GM23248 (cell line): Measurements from ENCODE around the gene UBE2E3. TPM values are rescaled to one million over a fixed set of nuclear protein-coding genes. Genes with fewer than 3 reads are reported as not detected.
A peak's percentile ranks its signal among the peaks of the same experiment; 100 is the strongest.

ENCODE experiments used
- DNase-seq: peaks from one replicate; pipeline ENCODE4 v3.0.0-alpha.2; 2015
- H2AFZ ChIP-seq: fragments of 200-600 bp; sonication (generic); 2 replicates; pipeline ENCODE4 v1.6.1; 2016; ENCODE audit warnings: antibody characterized with exemption
- H3F3A ChIP-seq: fragments of 200-600 bp; sonication (generic); 2 replicates; pipeline ENCODE4 v1.6.1; 2016; ENCODE audit warnings: mild to moderate bottlenecking, antibody characterized with exemption, mixed run types; ENCODE audit not compliant: insufficient read depth
- H3K27ac ChIP-seq: fragments of 200-600 bp; sonication (generic); 2 replicates; pipeline ENCODE4 v1.5.1; 2016; ENCODE audit warnings: mild to moderate bottlenecking
- H3K27me3 ChIP-seq: fragments of 200-600 bp; sonication (generic); replicated peaks from 2 replicates; pipeline ENCODE4 v1.6.1; 2016; ENCODE audit warnings: mild to moderate bottlenecking; ENCODE audit not compliant: insufficient read depth
- H3K36me3 ChIP-seq: fragments of 200-600 bp; sonication (generic); 2 replicates; pipeline ENCODE4 v1.6.1; 2016; ENCODE audit warnings: low read depth, mild to moderate bottlenecking
- H3K4me1 ChIP-seq: fragments of 200-600 bp; sonication (generic); 2 replicates; pipeline ENCODE4 v1.6.1; 2016; ENCODE audit warnings: mild to moderate bottlenecking; ENCODE audit not compliant: insufficient read depth
- H3K4me2 ChIP-seq: fragments of 200-600 bp; sonication (generic); one replicate; pipeline ENCODE4 v1.6.1; 2016; ENCODE audit warnings: mild to moderate bottlenecking; ENCODE audit not compliant: unreplicated experiment
- H3K4me3 ChIP-seq: fragments of 200-600 bp; sonication (generic); 2 replicates; pipeline ENCODE4 v1.5.1; 2016; ENCODE audit warnings: mild to moderate bottlenecking
- H3K79me2 ChIP-seq: fragments of 200-600 bp; sonication (generic); 2 replicates; pipeline ENCODE4 v1.6.1; 2016; ENCODE audit warnings: mild to moderate bottlenecking; ENCODE audit not compliant: insufficient read depth
- H3K9ac ChIP-seq: fragments of 200-600 bp; sonication (generic); 2 replicates; pipeline ENCODE4 v1.6.1; 2016; ENCODE audit warnings: mild to moderate bottlenecking
- H3K9me2 ChIP-seq: fragments of 200-600 bp; sonication (generic); 2 replicates; pipeline ENCODE4 v1.6.1; 2016; ENCODE audit warnings: mixed run types, mild to moderate bottlenecking, moderate library complexity; ENCODE audit not compliant: insufficient read depth
- H3K9me3 ChIP-seq: fragments of 200-600 bp; sonication (generic); one replicate; pipeline ENCODE4 v1.6.1; 2017; ENCODE audit warnings: low read depth
- H4K20me1 ChIP-seq: fragments of 200-600 bp; sonication (generic); 2 replicates; pipeline ENCODE4 v1.6.0; 2016; ENCODE audit not compliant: insufficient read depth
- EZH2 ChIP-seq: fragments of 200-600 bp; sonication (generic); IDR thresholded peaks from 2 replicates; pipeline ENCODE4 v1.6.1; 2018; ENCODE audit warnings: antibody characterized with exemption, mild to moderate bottlenecking; ENCODE audit not compliant: insufficient read depth, poor library complexity, severe bottlenecking
- EZH2phosphoT487 ChIP-seq: fragments of 200-600 bp; sonication (generic); IDR thresholded peaks from 2 replicates; pipeline ENCODE4 v1.6.1; 2018; ENCODE audit warnings: antibody characterized with exemption, moderate library complexity, mild to moderate bottlenecking, low read depth; ENCODE audit not compliant: insufficient read depth
- WGBS, 2 experiments: methylation state at CpG; one replicate each; pipeline ENCODE4 v1.1.6; 2015 to 2017; ENCODE audit warnings: low lambda C conversion rate in 2 of 2, low coverage in 1 of 2; ENCODE audit errors: missing lambda C conversion rate in 2 of 2; 5-methylcytosine and 5-hydroxymethylcytosine counted together
- in situ Hi-C: fragments of 300-500 bp; cut with MboI; formaldehyde crosslinking; loops from 2 replicates; pipeline ENCODE4 v1.15.0; 2020
- polyA plus RNA-seq: library from polyadenylated mRNA; unstranded; fragments of >200 nt; fragmentation: Nextera tagmentation; extraction: Ambion mirVana; gene quantifications from 2 replicates; pipeline ENCODE4 v1.2.1, GENCODE V29; 2016
- total RNA-seq: library from RNA; depleted of rRNA; stranded (reverse); fragments of >200 nt; shearing (Covaris generic); gene quantifications from 2 replicates; pipeline ENCODE4 v1.2.3, GENCODE V29; 2014

UBE2E3 gene
- total and polyA plus RNA-seq, 2 experiments from 2014 or later: 142 to 168 TPM

DNA sequence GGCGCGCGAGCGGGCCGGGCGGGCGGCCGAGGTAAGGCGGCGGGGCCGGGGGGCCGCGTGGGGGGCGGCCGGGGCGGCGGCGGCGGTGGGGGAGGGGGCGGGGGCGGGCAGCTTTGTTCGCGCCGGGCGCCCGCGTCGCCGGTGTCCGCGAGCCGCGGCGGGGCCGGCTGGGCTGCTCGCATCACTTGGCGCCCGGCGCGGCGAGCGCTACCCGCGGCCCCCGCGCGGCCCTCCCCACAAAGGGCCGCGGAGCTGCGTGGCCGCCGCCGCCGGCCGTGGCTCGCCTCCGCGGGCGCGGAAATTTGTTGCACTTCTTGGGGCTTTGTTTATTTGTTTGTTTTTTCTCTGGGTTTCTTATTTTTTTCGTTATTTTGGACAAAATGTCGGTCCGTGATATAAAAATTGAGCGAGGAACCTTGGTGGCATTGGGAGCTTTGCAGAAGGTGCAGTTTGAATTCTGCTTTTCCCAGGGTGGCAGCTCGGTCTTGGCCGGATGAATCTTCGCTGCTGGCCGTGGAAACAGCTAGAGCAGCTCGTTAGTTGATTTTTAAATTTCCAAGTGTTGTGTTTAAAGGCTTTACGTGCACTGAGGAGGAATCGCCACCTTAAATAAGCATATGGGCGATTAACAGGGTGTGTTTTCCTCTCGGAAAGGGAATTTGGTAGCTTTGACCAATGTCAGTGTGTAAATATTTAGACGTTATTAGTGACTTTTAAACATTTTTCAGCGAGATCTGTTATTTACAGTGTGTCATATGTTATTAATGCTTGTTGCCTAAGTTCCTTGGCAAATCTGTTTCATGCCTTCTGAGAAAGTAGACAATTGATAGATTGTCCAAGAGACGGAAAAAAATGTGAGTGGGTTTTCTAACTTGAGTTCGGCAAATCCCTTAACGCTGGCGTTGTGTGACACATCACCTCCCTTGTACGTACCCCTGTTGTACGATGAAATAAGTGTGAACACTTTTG is 822 bp downstream of the UBE2E3 start:
- WGBS, 2 experiments: 1 to 2% methylated on average over 35 to 78 of the region's 81 CpGs
- in situ Hi-C loops: no loop called here

DNA sequence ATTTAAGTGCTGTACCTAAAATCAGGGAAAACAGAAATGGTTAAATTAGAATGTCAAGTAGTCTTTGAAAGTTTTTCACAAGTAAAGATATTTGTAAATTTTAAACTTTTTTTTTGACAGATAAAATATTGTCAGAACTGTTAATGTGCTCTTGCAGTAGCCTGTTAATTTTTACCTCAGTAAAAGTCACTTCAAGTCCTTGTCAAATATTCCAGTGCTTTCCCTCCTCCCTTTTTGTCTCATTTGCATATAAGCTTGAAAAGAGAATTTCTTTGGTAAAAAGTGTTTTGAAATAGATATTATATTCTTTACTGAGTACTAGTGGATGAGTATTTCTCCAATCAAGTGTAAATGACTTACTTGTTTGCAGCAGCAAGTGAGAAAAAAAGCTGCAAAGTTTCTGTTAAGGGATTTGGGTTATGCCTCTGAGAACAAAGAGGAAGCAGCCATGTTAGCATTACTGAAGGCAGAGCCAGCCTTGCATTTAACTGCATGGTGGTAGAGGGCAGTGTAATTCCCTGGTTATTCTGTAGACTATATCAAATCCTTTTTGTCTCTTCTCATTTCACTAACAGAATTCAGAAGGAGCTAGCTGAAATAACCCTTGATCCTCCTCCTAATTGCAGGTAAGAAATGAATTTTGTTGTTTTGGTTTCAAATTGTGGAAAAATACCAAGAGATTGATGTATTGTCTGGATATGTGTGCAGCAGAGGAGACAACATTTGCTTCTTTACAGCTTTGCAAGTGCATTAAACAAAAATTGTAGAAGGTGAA is 3.2 kb downstream of the UBE2E3 start:
- H2AFZ ChIP-seq: peak overlapping the region; percentile 69

More for the DNA sequence above, 822 bp downstream of the UBE2E3 start:
- Histone ChIP-seq H3K79me2 (peaks cover 51% of the 10 kb centered on the region), H3K9me3 (no peaks in the 10 kb centered on the region), H3K4me1 (peaks cover 49% of the 10 kb centered on the region), H2AFZ (peak overlapping the region; percentile 80), H4K20me1 (no peaks in the 10 kb centered on the region; the same call in 1 of the 2 replicates), H3K9ac (peak overlapping the region; percentile 94), H3K4me3 (peak overlapping the region; percentile 95), H3K36me3 (peaks cover 26% of the 10 kb centered on the region), H3K4me2 (peak overlapping the region; percentile 98), H3K27ac (peak overlapping the region; percentile 76), H3F3A (peaks cover 34% of the 10 kb centered on the region), H3K9me2 (no peaks in the 10 kb centered on the region), H3K27me3 (no peaks in the 10 kb centered on the region)
- peak; percentile 71 for DNase-seq
- TF ChIP-seq EZH2 (no peak), EZH2phosphoT487 (no peak)

DNA sequence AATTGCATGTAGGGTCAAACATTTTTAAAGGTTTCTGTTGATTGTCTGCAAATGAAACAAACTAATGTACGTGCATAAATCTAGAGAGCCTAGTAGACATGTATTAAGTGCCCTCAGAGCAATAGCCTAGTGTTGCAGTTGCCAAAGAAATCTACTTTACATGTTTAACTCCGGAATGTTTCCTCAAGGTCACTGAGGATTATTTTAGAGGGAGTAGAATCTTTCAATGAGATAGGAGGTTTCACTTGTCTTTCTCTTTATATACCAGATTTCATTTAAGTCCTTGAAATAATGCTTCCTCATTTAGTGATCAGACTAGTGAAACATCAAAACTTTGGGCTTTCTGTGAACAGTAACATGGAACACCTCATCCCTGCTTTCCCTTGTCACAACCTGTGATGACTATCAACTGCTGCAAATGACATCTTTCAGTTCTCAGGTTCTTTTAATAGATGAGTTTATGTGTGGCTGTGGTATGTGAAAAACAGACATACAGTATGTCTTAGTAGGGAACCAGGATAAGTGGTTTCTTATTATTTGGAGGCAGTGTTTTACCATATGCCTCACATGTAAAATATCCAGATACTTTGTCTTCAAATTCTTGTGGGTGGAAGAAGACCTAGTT is 5.5 kb downstream of the UBE2E3 start:
- Histone ChIP-seq H3K9ac (no peak overlapping the region), H3K4me1 (peaks cover 71% of the 10 kb centered on the region), H3K9me3 (no peaks in the 10 kb centered on the region), H3K9me2 (no peaks in the 10 kb centered on the region; the same call in 1 of the 2 replicates), H3K4me3 (peak overlapping the region; percentile 10; the same call in 1 of the 2 replicates), H3F3A (peaks cover 20% of the 10 kb centered on the region; the same call in 1 of the 2 replicates), H4K20me1 (no peaks in the 10 kb centered on the region; the same call in 1 of the 2 replicates), H3K27me3 (no peaks in the 10 kb centered on the region), H2AFZ (no peak overlapping the region), H3K36me3 (peaks cover 30% of the 10 kb centered on the region), H3K27ac (no peak overlapping the region), H3K4me2 (peak overlapping the region; percentile 98), H3K79me2 (peaks cover 98% of the 10 kb centered on the region)
- DNase-seq: no peak
- in situ Hi-C loops: no loop called here
- TF ChIP-seq EZH2phosphoT487 (no peak), EZH2 (no peak)
- 97% methylated on average over 2 of the region's 2 CpGs for WGBS, 2 experiments

More for the DNA sequence above, 3.2 kb downstream of the UBE2E3 start:
- Histone ChIP-seq H3K9me2 (no peaks in the 10 kb centered on the region), H3K36me3 (peaks cover 26% of the 10 kb centered on the region), H3K27ac (peak overlapping the region; percentile 17; the same call in 1 of the 2 replicates), H3K4me3 (peak overlapping the region; percentile 95), H3K4me1 (peaks cover 64% of the 10 kb centered on the region), H3K9me3 (no peaks in the 10 kb centered on the region), H3K4me2 (peak overlapping the region; percentile 98), H3F3A (peaks cover 29% of the 10 kb centered on the region), H3K9ac (peak overlapping the region; percentile 94), H4K20me1 (no peaks in the 10 kb centered on the region; the same call in 1 of the 2 replicates), H3K79me2 (peaks cover 75% of the 10 kb centered on the region), H3K27me3 (no peaks in the 10 kb centered on the region)
- TF ChIP-seq EZH2phosphoT487: no peak
- TF ChIP-seq EZH2: no peak
- in situ Hi-C loops: no loop called here
- DNase-seq: peak; percentile 79

DNA sequence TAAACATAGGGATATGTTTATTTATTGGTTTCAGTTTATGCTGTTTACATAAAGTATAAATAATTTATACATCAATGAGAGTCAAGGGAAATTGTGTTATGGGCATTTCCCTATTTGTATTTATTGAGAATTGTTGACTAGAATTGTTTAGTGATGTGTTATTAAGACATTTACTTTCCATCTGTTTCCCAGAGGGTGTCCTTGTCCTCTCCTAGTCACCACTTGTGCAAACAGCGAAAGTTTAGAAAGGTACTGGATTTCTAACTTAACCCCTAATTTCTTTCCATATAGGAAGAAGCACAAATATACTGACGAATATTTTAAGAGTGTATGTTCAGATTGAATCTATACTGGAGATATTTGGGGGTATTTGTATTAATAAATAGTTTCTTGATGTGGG is 6.7 kb downstream of the UBE2E3 start:
- H3K9me3 ChIP-seq: no peaks in the 10 kb centered on the region
- no peaks in the 10 kb centered on the region; the same call in 1 of the 2 replicates for H3K9me2 ChIP-seq
- peaks cover 18% of the 10 kb centered on the region; the same call in 1 of the 2 replicates for H3F3A ChIP-seq
- no peak overlapping the region for H3K4me3 ChIP-seq
- WGBS, 2 experiments: 97 to 98% methylated on average over 2 of the region's 2 CpGs
- H4K20me1 ChIP-seq: no peaks in the 10 kb centered on the region; the same call in 1 of the 2 replicates
- no peak overlapping the region for H3K27ac ChIP-seq
- in situ Hi-C loops: no loop called here
- H3K36me3 ChIP-seq: peaks cover 40% of the 10 kb centered on the region
- TF ChIP-seq EZH2: no peak
- TF ChIP-seq EZH2phosphoT487: no peak
- peaks cover 77% of the 10 kb centered on the region for H3K4me1 ChIP-seq
- H3K4me2 ChIP-seq: no peak overlapping the region
- H3K27me3 ChIP-seq: no peaks in the 10 kb centered on the region
- no peak overlapping the region for H3K9ac ChIP-seq
- no peak for DNase-seq
- H2AFZ ChIP-seq: no peak overlapping the region
- peaks cover 100% of the 10 kb centered on the region for H3K79me2 ChIP-seq
